T1000 (cell line): ENCODE data around the gene ZCCHC12.

Experiments used
- DNase-seq: peaks from one replicate; lab custom pipeline; 2025; ENCODE audit warnings: mixed read lengths; lab: John Stamatoyannopoulos, UW

Gene ZCCHC12

GRCh38 chrX:118867251-118867650, 43.6 kb downstream of the ZCCHC12 start:
- DNase-seq = no peak

- DNase-seq = no peak
Measured at GRCh38 chrX:118872102-118872566, 48.5 kb downstream of the ZCCHC12 start.
